ENCODE results near the gene CNTN1.

DNA sequence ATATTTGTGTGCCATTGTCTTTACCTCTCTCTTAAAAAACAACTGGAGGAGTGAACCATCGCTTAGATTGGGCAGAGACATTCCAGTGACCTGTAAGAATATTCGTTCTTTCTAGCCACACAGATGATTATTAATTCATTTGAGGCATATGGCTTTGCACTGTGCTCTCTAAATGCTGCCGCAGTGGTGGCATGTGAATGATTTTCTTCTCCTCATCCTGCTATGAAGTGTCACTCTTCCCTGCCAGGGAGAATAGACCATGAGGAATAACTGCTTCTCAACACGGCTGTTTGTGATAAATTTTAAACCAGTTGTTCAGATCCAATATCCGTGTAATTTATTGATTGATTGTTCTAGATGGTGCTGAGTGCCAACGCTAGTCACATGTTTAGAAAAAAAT is 225.3 kb downstream of the CNTN1 start:
- TF ChIP-seq PAX8 (IDR thresholded peaks at IDR 0.05) (no peak), RAD21 (IDR thresholded peaks at IDR 0.05; ENCODE audit: insufficient read depth, low read depth, low read length) (no peak), ZBED1 (IDR thresholded peaks at IDR 0.05; ENCODE audit: borderline replicate concordance) (no peak), SP1 (IDR thresholded peaks at IDR 0.05; ENCODE audit: low read depth, low read length) (no peak), REST (IDR thresholded peaks at IDR 0.05; ENCODE audit: low read depth, low read length) (no peak), CEBPB (IDR thresholded peaks at IDR 0.05; ENCODE audit: borderline replicate concordance in 1 of 2, low read depth in 2 of 2, low read length in 2 of 2) (no peak), EZH2 (IDR thresholded peaks at IDR 0.05; ENCODE audit: borderline replicate concordance, control insufficient read depth, low read depth, low read length) (no peak)
- TF ChIP-seq, protein P1, sequence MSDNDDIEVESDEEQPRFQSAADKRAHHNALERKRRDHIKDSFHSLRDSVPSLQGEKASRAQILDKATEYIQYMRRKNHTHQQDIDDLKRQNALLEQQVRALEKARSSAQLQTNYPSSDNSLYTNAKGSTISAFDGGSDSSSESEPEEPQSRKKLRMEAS (IDR thresholded peaks at IDR 0.05; ENCODE audit: low read depth, low read length): no peak
